ENCODE results near the gene KYAT1.

- no peak for TF ChIP-seq SIN3A (conservative IDR thresholded peaks at IDR 0.05 in 1 of 2, IDR thresholded peaks at IDR 0.05 in 1 of 2; ENCODE audit: low read depth in 1 of 2, low read length in 2 of 2)
- TF ChIP-seq, protein P1, sequence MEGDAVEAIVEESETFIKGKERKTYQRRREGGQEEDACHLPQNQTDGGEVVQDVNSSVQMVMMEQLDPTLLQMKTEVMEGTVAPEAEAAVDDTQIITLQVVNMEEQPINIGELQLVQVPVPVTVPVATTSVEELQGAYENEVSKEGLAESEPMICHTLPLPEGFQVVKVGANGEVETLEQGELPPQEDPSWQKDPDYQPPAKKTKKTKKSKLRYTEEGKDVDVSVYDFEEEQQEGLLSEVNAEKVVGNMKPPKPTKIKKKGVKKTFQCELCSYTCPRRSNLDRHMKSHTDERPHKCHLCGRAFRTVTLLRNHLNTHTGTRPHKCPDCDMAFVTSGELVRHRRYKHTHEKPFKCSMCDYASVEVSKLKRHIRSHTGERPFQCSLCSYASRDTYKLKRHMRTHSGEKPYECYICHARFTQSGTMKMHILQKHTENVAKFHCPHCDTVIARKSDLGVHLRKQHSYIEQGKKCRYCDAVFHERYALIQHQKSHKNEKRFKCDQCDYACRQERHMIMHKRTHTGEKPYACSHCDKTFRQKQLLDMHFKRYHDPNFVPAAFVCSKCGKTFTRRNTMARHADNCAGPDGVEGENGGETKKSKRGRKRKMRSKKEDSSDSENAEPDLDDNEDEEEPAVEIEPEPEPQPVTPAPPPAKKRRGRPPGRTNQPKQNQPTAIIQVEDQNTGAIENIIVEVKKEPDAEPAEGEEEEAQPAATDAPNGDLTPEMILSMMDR (IDR thresholded peaks at IDR 0.05; ENCODE audit: control extremely low read depth in 1 of 3, insufficient read depth in 1 of 3, low read depth in 1 of 3, low read length in 3 of 3), result no peak
- TF ChIP-seq HDAC6 (IDR thresholded peaks at IDR 0.05; ENCODE audit: low read depth, low read length), result no peak
- no peak for TF ChIP-seq BRCA1 (IDR thresholded peaks at IDR 0.05; ENCODE audit: low read depth, low read length)
- no peak for TF ChIP-seq SP4 (IDR thresholded peaks at IDR 0.05; ENCODE audit: low read length)
- no peak for TF ChIP-seq RNF2 (IDR thresholded peaks at IDR 0.05; ENCODE audit: borderline replicate concordance, low read depth, low read length, missing control alignments, poor library complexity, severe bottlenecking)
- TF ChIP-seq RAD21 (IDR thresholded peaks at IDR 0.05 in 1 of 2, conservative IDR thresholded peaks at IDR 0.05 in 1 of 2; ENCODE audit: low read depth in 2 of 2, low read length in 2 of 2), result no peak
- no peak for TF ChIP-seq SRF (IDR thresholded peaks at IDR 0.05; ENCODE audit: low read depth, low read length)
Measured at GRCh38 chr9:128847803-128848202, 33.9 kb downstream of the KYAT1 start.

All from H1 (cell line).